Measurements from ENCODE around the gene CCDC171.

The CCDC171 gene

GRCh38 chr9:15882328-15882727 lies 329.5 kb downstream of the CCDC171 start:
- DNase-seq (ENCODE audit: low read depth in 2 of 2): no peak

- no peak for DNase-seq (ENCODE audit: low read depth in 2 of 2)
These were observed 330.0 kb downstream of the CCDC171 start for GRCh38 chr9:15882883-15883282.

GRCh38 chr9:15885464-15885863 lies 332.6 kb downstream of the CCDC171 start:
- DNase-seq (ENCODE audit: low read depth in 2 of 2): no peak

GRCh38 chr9:15889555-15889954 lies 336.7 kb downstream of the CCDC171 start:
- no peak for DNase-seq (ENCODE audit: low read depth in 2 of 2)

- DNase-seq (ENCODE audit: low read depth in 2 of 2): no peak
These were observed 348.7 kb downstream of the CCDC171 start for GRCh38 chr9:15901572-15901971.

- DNase-seq (ENCODE audit: low read depth in 2 of 2): no peak
These were observed 356.5 kb downstream of the CCDC171 start for GRCh38 chr9:15909297-15909696.

- no peak for DNase-seq (ENCODE audit: low read depth in 2 of 2)
These were observed 362.9 kb downstream of the CCDC171 start for GRCh38 chr9:15915711-15916110.

- no peak for DNase-seq (ENCODE audit: low read depth in 2 of 2)
These were observed 374.3 kb downstream of the CCDC171 start for GRCh38 chr9:15927161-15927560.

- no peak for DNase-seq (ENCODE audit: low read depth in 2 of 2)
These were observed 382.9 kb downstream of the CCDC171 start for GRCh38 chr9:15935661-15936305.

GRCh38 chr9:15936306-15936921 lies 383.6 kb downstream of the CCDC171 start:
- DNase-seq (ENCODE audit: low read depth in 2 of 2): no peak

GRCh38 chr9:15942831-15943424 lies 390.1 kb downstream of the CCDC171 start:
- DNase-seq (ENCODE audit: low read depth in 2 of 2): no peak

GRCh38 chr9:15944341-15944740 lies 391.5 kb downstream of the CCDC171 start:
- no peak for DNase-seq (ENCODE audit: low read depth in 2 of 2)

- no peak for DNase-seq (ENCODE audit: low read depth in 2 of 2)
These were observed 406.8 kb downstream of the CCDC171 start for GRCh38 chr9:15959663-15960062.

GRCh38 chr9:15961217-15961616 lies 408.4 kb downstream of the CCDC171 start:
- DNase-seq (ENCODE audit: low read depth in 2 of 2): no peak

GRCh38 chr9:15965246-15965745 lies 412.5 kb downstream of the CCDC171 start:
- DNase-seq (ENCODE audit: low read depth in 2 of 2): no peak

- no peak for DNase-seq (ENCODE audit: low read depth in 2 of 2)
These were observed 413.6 kb downstream of the CCDC171 start for GRCh38 chr9:15966471-15966870.

- DNase-seq (ENCODE audit: low read depth in 2 of 2): no peak
These were observed 414.2 kb downstream of the CCDC171 start for GRCh38 chr9:15967068-15967467.

- no peak for DNase-seq (ENCODE audit: low read depth in 2 of 2)
These were observed 419.9 kb downstream of the CCDC171 start for GRCh38 chr9:15972760-15973159.

GRCh38 chr9:15975101-15975778 lies 422.4 kb downstream of the CCDC171 start:
- DNase-seq (ENCODE audit: low read depth in 2 of 2): no peak

GRCh38 chr9:15977438-15977837 lies 424.6 kb downstream of the CCDC171 start:
- DNase-seq (ENCODE audit: low read depth in 2 of 2): no peak

GRCh38 chr9:15982182-15982581 lies 429.3 kb downstream of the CCDC171 start:
- DNase-seq (ENCODE audit: low read depth in 2 of 2): no peak
